LoVo (cell line): ENCODE measurements around the gene LOXL1.

ENCODE experiments used
- DNase-seq: peaks from one replicate; pipeline ENCODE4 v3.0.0-alpha.2; 2016; ENCODE audit warnings: low spot score

The LOXL1 gene

GRCh38 chr15:73926219-73927002 is at the start of gene LOXL1:
Gene LOXL1, plus strand, starts transcription at chr15:73926462. Its CDS starts 322 bp downstream, at chr15:73926784.
- DNase-seq = no peak

GRCh38 chr15:73879426-73879825 is 46.8 kb upstream of the LOXL1 start:
- DNase-seq = no peak

DNA sequence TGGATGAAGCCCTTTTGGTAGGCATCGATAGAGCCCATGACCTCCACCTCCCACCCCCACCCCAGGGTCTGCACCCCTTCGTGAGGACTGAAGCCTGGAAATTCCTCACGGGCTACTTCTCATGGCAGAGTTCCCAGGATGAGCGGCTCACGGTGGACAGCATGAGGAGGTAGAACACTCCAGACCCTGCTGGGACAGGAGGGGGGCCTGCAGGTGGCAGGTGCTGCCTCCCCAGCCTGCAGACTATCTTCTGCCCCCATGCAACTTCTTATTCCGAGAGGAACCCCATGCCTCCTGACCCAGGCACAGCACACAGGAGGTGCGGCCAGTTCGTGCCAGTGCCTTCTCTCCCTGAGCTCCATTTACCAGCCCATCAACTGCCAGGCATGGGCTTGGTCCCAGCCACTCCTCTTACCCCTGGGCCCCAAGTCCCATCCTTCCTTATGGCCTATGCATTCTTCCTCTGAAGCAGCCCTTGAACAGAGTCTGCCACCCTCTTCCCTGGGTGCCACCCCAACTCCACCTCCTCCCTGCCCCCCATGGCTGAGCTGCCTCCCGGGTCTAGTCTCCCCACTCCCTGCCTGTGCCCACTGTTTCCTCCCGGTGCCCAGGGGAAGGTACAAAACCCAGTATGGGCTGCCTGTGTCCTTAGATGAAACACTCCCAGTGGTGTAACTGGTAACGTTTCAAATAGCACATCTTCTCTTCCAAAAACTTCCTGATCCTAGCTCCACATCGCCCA is 44.5 kb upstream of the LOXL1 start:
- no peak for DNase-seq

GRCh38 chr15:73882761-73883419 is 43.4 kb upstream of the LOXL1 start:
- DNase-seq = no peak

DNA sequence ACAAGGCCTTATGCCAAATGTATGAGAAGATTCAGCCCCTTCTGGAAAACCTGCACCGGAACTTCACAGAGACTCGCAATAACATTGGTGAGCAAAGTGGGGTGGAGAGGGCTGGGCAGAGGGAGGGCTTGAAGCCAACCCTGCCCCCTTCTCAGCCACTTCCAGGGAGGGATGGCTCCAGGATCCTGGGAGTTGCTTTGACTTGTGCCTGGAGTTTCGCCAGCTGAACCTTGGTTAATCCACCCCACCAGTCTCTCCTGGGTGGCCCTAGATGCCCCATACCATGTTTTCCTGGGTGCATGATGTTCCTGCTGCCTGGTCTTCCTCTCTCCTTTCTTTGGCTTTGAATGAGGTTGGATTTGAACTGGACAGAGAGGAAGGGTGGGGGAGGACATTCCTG is 42.1 kb upstream of the LOXL1 start:
- no peak for DNase-seq

DNA sequence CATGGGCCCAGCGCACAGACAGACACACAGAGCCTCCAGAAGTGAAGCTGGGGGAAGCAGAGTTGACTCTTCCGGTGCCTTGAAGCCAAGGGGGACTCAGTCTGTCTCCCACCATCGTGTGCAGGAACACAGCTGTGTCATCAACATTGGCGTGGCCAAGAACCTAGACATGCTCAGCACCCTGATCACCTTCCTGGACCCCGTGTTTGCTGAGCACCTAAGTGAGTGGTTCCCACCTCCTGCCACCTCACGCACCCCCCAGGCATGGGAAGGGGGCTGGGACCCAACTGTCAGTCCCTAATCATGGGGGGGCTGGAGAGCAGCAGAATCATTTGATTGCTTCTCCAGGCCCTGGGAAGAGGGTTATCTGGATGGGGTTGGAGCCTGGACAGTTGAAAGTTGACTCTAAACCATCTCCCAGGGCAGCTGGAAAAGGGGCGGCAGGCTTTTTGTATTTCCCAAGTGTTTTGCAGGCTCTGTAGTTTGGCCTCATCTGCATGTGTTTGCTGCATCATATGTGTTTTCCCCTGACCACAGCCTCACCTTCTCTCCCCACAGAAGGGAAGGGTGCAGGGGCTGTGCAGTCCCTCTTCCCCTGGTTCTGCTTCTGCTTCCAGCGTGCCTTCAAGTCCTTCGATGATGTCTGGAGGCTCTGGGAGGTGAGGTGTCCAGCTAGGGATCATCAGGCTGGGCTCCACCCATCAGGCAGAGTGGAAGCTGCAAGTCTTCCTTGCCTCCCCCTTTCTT is 40.1 kb upstream of the LOXL1 start:
- DNase-seq = no peak

- no peak for DNase-seq
Observed at GRCh38 chr15:73886717-73887345, 39.4 kb upstream of the LOXL1 start.

DNA sequence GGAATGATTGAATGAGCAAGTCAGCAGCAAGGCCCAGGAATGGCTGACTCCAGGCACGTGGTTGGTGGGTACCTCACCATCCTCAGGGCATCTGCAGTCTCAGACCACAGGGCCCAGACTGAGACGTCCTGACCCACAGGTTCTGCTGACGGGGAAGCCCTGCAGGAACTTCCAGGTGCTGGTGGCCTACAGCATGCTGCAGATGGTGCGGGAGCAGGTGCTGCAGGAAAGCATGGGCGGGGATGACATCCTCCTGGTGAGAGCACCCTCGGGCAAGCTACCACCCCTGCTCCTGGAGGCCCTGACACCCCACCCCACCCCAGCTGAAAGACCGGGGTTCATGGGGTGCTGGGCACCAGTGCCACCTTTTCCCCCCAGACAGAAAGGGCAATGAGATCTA is 38.8 kb upstream of the LOXL1 start:
- no peak for DNase-seq

DNA sequence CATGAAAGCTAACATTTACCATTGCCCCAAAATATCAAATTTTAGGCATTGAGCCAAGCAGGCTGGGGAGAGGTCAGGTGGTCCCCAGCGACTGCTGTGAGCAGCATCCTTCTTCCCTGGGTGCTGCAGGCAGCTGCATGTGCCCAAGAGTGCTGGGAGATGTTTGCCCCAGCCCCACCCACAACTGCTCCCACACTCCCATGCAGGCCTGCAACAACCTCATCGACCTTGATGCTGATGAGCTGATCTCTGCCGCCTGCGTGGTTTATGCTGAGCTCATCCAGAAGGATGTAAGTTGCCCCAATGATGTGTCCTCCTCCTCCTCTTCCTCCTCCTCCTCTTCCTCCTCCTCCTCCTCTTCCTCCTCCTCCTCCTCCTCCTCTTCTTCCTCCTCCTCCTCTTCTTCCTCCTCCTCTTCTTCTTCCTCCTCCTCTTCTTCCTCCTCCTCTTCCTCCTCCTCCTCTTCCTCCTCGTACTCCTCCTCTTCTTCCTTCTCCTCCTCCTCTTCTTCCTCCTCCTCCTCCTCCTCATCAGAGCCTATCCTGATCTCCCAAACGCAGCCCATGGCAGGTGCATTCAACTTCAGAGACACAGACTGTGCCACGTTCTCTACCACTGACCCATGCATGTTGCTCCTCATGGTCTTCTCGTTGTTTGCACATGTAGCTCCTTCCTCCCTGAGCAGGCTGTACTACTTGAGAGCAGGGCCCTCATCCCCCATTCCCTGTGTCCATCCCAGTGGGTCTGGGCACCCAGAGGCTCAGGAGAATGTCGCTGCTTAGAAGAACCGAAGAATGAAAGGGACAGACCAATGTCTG is 37.8 kb upstream of the LOXL1 start:
- DNase-seq = no peak

- DNase-seq = no peak
Observed at GRCh38 chr15:73889053-73889761, 37.1 kb upstream of the LOXL1 start.

- DNase-seq = no peak
Observed at GRCh38 chr15:73889762-73890124, 36.5 kb upstream of the LOXL1 start.

DNA sequence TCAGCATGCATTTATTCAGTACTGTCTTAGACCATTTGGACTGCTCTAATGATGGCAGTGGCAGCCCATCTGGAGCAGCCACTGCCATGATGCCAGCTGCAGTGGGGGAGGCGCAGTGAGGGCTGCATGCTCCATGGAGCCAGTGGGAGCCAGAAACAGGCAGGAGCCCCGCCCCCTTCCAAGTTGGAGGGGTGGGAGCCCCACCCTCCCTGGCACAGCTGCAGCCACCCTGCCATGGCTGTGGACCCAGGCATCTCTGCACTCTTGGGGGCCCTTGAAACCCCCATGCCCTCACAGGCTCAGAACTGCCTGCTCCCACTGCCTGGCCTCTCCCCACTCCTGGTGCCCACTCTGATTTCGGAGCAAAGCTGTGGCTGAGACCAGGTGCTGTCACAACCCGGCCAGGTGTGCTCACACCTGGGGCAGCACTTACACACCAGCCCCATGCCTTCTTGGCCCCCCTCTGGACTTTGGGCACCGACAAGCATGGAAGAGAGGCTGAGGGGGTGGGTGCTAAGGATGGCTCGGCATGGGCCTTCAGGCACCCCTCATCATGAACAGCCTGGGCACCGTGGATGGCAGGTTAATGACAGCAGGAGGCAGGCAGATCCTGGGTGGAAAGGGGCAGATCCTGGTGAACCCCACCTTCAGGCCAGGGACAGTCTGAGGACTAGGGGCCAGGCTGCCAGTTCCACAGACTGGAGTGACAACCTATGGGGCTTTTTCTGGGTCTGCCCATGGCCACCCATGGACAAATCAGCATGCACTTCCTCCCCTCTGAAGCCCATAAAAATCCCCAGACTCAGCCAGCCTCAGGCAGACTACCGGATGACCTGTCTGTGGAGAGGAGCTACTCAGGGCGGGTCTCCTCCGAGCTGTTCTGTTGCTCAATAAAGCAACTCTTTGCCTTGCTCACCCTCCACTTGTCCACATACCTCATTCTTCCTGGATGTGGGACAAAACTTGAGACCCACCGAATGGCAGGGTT is 34.6 kb upstream of the LOXL1 start:
- no peak for DNase-seq

DNA sequence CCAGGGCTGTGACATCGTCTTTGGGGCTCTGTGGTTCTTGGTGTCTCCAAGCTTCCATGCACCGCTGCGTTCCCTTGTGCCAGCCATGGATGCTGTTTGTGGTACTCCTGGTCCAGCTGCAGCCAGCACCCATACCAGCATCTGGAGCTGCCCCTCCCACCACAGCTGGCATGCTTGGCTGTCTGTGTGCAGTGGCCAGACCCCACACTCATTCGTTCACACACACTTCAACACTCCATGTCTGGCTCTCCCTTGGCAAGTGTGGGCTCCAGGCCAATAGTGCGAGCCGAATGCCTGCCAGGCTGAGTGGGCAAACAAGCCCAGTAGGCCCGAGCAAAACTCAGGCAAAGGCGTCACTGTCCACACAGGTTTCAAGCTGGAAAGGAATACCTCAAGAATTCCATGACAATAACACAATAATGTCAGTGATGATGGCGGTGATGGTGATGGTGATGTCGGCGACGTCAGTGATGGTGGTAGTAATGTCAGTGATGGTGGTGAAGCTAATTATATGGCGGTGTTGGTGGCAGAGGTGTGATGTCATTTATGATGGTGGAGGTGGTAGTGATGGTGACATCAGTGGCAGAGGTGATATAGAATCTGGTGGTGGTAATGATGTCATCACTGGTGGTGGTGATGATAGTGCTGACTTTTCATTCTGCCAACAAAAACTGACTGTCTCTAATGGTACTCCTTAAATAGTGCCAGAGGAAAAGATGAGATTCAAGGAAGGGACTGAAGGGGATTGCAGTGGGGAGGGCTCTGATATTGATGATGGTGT is 33.6 kb upstream of the LOXL1 start:
- no peak for DNase-seq

DNA sequence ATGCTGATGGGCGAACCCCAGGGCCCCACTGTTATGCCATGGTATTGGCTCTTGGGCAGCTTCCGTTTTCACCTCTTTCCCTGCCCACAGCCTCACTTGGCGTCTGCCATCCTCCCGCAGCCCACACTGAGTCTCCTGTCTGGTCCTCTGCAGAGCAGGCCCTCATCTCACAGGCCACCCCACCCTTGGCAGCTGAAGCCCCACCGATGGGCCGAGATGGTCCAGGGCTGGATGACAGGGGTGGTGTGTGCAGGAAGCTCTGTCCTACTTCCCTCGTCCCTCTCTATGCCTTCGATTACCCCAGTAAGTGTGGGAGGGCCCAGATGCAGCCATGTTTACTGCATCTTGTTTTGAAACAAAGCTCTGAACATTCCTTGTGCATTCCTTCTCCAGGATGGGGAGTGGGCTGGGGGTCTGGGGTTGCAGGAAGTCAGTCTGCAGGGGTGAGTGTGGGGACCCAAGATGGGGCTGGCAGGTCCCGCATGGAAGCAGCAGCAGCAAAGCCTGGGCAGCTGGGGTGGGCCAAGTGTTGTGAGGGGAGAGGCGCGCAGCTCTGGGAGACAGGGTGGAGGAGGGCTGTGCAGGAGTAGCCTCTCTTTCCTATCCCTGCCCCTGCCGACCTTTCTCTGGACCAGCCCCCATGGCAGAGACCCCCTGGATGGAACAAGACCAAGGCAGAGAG is 32.0 kb upstream of the LOXL1 start:
- DNase-seq = no peak

DNA sequence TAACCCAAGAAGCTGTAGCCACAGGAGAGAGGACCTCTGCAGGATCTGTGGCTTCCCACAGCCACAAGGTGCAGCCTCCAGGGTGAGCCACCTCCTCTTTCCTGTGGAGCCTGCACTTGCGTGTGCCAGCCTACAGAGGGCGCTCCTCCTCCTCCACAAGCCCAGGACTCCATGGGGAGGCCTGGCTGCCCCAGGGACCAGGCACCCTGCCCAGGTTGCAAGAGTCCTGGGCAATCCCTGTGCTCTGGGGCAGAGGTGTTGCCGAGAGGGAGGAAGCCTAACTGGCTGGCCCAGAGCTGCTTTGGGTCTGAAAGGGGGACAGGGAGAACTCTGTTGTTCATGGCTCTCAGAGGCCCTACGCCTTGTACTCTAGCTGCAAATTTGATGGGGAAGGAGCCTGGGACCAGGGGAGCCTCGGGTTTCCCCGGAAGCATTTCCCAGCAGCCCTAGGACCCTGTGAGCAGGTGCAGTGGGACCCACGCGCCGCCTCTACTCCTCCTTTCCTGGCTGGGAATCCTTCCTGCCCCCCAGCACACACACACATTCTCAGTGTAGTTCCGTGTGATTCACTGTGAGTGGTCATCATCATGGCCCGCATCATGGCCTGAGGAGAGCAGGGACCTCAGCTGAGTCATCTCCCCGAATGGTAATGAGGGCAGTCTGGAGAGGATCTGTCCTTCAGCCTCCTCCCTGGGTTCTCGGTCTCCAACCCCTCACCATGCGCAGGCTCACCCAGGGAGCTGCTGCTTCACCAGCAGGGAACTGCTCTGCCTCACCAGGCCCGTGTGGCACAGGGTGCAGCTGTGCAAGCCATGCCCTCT is 28.6 kb upstream of the LOXL1 start:
- peak; percentile 26 for DNase-seq

DNA sequence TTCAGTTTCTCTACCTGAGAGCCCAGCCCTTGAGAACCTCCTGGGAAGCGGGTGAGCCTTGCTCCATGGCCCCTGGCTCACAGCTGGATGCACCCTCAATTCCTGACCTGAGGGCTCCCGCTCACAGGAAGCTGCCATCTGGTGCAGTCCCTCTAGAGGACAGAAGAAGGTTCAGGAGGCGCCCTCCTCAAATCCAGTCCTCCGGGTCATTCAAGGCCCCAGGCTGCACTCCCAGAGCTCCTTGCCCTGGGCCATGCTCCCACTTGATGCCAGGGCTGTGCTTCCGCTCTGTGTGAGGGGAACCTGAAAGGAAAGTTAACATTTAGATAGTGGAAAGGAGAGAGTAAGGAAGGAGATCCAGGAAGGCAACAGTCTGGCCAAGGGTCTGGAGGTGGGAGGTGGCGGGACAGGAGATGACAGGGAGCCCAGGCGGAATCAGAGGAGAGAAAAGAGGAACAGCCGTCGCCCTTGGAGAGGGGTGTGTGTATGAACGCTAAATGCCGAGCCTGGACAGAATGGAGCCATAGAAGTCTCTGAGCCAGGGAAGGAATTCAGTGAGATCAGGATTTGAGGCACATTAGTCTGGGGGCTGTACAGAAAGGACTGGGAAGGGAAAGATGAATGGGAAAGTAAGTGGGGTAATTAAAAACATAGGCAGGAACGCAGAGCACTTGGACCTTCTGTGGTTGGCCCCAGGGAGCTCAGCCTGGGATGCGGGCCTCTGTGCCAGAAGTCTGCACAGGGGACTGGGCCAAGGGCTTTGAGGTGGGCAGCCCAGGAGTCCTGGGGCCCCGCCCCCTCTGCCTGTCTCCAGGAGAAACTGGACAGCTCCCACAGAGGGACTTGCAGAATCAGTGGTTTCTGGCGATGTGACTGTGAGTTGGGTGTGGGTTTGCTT is 26.8 kb upstream of the LOXL1 start:
- DNase-seq = no peak
